ENCODE results near the gene SERPINB1.
A peak's percentile ranks its signal among the peaks of the same experiment; 100 is the strongest.

The SERPINB1 gene

DNA sequence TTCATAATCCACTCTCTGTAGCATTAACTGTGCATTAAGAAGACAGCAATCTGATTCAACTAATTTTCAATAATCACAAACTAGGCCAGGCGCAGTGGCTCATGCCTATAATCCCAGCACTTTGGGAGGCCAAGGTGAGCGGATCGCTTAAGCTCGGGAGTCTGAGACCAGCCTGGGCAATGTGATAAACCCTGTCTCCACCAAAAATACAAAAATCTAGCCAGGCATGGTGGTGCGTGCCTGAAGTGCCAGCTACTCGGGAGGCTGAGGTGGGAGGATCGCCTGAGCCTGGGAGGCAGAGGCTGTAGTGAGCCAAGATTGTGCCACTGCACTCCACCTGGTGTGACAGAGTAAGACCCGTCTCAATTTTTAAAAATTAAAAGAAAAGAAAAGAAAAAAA lies 32.0 kb upstream of the SERPINB1 start:
- CTCF ChIA-PET: no interaction called here
- H3K36me3 ChIP-seq (ENCODE audit: control insufficient read depth in 2 of 2, insufficient read depth in 1 of 2, low read length in 2 of 2): no peaks in the 10 kb centered on the region

DNA sequence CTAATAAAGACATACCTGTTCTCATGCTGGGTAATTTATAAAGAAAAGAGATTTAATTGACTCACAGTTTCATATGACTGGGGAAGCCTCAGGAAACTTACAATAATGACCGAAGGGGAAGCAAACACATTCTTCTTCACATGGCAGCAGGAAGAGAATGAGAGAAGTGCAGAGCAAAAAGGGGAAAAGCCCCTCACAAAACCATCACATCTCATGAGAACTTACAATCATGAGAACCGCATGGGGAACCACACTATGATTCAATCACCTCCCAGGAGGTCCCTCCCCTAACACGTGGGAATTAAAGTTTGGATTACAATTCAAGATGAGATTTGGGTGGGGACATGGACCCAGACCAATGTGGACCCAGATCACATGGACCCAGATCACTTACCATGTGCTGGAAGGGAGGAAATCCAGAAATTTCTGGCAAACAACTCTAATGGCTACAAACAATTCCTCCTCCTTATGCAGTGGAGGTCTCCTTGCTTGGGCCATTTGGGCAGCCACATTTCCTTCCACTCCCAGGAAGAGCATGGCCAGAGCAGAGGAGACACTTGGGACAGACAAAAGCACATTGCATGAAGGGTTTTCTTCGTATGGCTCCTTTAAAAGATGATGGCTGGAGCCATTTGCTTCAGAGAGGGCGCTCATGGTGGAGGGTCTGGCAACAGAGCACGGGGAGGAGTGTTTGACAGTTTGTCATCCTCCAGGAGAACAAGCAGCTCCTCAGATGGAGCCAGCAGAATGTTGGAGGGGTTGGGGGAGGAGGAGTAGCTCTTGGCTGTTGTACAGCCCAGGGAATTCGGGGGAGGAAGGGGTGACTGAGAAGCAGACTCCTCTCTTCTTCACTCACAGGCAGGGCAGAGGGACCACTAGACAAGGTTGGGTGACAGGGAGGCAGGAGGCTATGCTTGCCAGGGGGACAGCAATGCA lies 31.0 kb upstream of the SERPINB1 start:
- H3K27ac ChIP-seq (ENCODE audit: extremely low read depth, low read depth, low read length): no peak overlapping the region
- TF ChIP-seq KLF16 (tag by site-specific recombination; IDR thresholded peaks at IDR 0.05) (no peak), GLIS1 (tag by site-specific recombination; IDR thresholded peaks at IDR 0.05) (peak; percentile 15; the same call in 1 of the 2 replicates)
- no peaks in the 10 kb centered on the region for H3K9me3 ChIP-seq (ENCODE audit: control insufficient read depth, insufficient read depth, low read depth, low read length)
- no peaks in the 10 kb centered on the region for H3K36me3 ChIP-seq (ENCODE audit: control insufficient read depth in 2 of 2, insufficient read depth in 1 of 2, low read length in 2 of 2)
- CTCF ChIA-PET: no interaction called here
- POLR2A ChIA-PET: no interaction called here
- no peaks in the 10 kb centered on the region for H3K4me1 ChIP-seq (ENCODE audit: control insufficient read depth, insufficient read depth, low read length)
- no peak overlapping the region for H3K4me3 ChIP-seq (ENCODE audit: low read depth, low read length)

More for the DNA sequence above, 32.0 kb upstream of the SERPINB1 start:
- POLR2A ChIA-PET: no interaction called here
- no peak overlapping the region for H3K27ac ChIP-seq (ENCODE audit: extremely low read depth, low read depth, low read length)
- H3K4me1 ChIP-seq (ENCODE audit: control insufficient read depth, insufficient read depth, low read length): no peaks in the 10 kb centered on the region
- no peak overlapping the region for H3K4me3 ChIP-seq (ENCODE audit: low read depth, low read length)
- no peaks in the 10 kb centered on the region for H3K9me3 ChIP-seq (ENCODE audit: control insufficient read depth, insufficient read depth, low read depth, low read length)
- TF ChIP-seq ZBTB17 (tag by site-specific recombination; IDR thresholded peaks at IDR 0.05): no peak
- TF ChIP-seq BCL11B (tag by site-specific recombination; IDR thresholded peaks at IDR 0.05; ENCODE audit: low read depth): no peak
- no peak for TF ChIP-seq SP2 (tag by site-specific recombination; IDR thresholded peaks at IDR 0.05)
- TF ChIP-seq ZNF530 (tag by site-specific recombination; IDR thresholded peaks at IDR 0.05; ENCODE audit: low read depth): no peak
- TF ChIP-seq ZNF768 (tag by site-specific recombination; IDR thresholded peaks at IDR 0.05): no peak
- no peak for TF ChIP-seq ZNF223 (tag by site-specific recombination; IDR thresholded peaks at IDR 0.05)
- no peak for TF ChIP-seq ZNF658 (tag by site-specific recombination; IDR thresholded peaks at IDR 0.05)
- TF ChIP-seq, protein P1, sequence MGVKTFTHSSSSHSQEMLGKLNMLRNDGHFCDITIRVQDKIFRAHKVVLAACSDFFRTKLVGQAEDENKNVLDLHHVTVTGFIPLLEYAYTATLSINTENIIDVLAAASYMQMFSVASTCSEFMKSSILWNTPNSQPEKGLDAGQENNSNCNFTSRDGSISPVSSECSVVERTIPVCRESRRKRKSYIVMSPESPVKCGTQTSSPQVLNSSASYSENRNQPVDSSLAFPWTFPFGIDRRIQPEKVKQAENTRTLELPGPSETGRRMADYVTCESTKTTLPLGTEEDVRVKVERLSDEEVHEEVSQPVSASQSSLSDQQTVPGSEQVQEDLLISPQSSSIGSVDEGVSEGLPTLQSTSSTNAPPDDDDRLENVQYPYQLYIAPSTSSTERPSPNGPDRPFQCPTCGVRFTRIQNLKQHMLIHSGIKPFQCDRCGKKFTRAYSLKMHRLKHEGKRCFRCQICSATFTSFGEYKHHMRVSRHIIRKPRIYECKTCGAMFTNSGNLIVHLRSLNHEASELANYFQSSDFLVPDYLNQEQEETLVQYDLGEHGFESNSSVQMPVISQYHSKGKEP (tag by site-specific recombination; IDR thresholded peaks at IDR 0.05): no peak

DNA sequence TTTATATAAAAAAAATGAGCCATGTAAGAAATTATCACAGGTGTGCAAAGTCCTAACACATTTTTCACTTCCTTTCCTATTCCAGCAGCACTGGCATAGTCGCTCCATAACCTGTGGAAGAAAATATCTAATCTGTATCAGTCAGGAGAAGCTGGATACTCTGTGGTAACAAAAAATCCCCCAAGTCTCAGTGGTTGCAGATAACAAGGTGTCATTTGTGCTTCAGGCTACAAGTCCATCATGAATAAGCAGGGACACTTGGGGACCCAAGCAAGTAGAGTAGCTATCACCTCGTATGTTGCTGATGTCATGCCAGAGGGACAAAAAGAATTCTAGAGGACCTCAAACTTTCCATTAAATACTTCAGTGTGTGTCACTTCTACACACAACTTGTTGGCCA lies 30.3 kb upstream of the SERPINB1 start:
- TF ChIP-seq ZNF335 (tag by site-specific recombination; conservative IDR thresholded peaks at IDR 0.05): no peak
- no peak for TF ChIP-seq ZNF2 (tag by site-specific recombination; IDR thresholded peaks at IDR 0.05)
- no peak for TF ChIP-seq ZNF510 (tag by site-specific recombination; IDR thresholded peaks at IDR 0.05; ENCODE audit: insufficient replicate concordance)
- no peak for TF ChIP-seq ZNF473 (tag by site-specific recombination; IDR thresholded peaks at IDR 0.05)
- no peak for TF ChIP-seq ZNF701 (tag by site-specific recombination; IDR thresholded peaks at IDR 0.05)
- TF ChIP-seq ZNF433 (tag by site-specific recombination; IDR thresholded peaks at IDR 0.05; ENCODE audit: low read depth): no peak
- TF ChIP-seq, protein P2, sequence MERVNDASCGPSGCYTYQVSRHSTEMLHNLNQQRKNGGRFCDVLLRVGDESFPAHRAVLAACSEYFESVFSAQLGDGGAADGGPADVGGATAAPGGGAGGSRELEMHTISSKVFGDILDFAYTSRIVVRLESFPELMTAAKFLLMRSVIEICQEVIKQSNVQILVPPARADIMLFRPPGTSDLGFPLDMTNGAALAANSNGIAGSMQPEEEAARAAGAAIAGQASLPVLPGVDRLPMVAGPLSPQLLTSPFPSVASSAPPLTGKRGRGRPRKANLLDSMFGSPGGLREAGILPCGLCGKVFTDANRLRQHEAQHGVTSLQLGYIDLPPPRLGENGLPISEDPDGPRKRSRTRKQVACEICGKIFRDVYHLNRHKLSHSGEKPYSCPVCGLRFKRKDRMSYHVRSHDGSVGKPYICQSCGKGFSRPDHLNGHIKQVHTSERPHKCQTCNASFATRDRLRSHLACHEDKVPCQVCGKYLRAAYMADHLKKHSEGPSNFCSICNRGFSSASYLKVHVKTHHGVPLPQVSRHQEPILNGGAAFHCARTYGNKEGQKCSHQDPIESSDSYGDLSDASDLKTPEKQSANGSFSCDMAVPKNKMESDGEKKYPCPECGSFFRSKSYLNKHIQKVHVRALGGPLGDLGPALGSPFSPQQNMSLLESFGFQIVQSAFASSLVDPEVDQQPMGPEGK (tag by site-specific recombination; IDR thresholded peaks at IDR 0.05): no peak
- TF ChIP-seq ZNF785 (tag by site-specific recombination; IDR thresholded peaks at IDR 0.05): no peak
- no peak for TF ChIP-seq ZNF157 (tag by site-specific recombination; IDR thresholded peaks at IDR 0.05)
- no peak for TF ChIP-seq ZNF776 (tag by site-specific recombination; IDR thresholded peaks at IDR 0.05; ENCODE audit: borderline replicate concordance)
- no peak for TF ChIP-seq GLIS2 (tag by site-specific recombination; IDR thresholded peaks at IDR 0.05)
- TF ChIP-seq HOXD13 (CRISPR knock-in tag; IDR thresholded peaks at IDR 0.05; ENCODE audit: borderline replicate concordance): no peak
- TF ChIP-seq ZEB2 (tag by site-specific recombination; IDR thresholded peaks at IDR 0.05): no peak
- no peak for TF ChIP-seq ZNF132 (tag by site-specific recombination; IDR thresholded peaks at IDR 0.05; ENCODE audit: borderline replicate concordance)
- no peak for TF ChIP-seq ZNF324 (tag by site-specific recombination; IDR thresholded peaks at IDR 0.05)
- TF ChIP-seq ZNF140 (tag by site-specific recombination; IDR thresholded peaks at IDR 0.05): no peak
- no peak for TF ChIP-seq RBAK (tag by site-specific recombination; IDR thresholded peaks at IDR 0.05)
- no peak overlapping the region for H3K4me3 ChIP-seq (ENCODE audit: low read depth, low read length)
- ChIA-PET POLR2A (interaction anchor here (1.3 kb wide), 1 partner anchor 14 kb away, joined by 4 read pairs; no protein-coding TSS in a partner anchor), CTCF (interaction anchor here (1.6 kb wide), 1 partner anchor 25 kb away, joined by 8 read pairs; no protein-coding TSS in a partner anchor)
- H3K36me3 ChIP-seq (ENCODE audit: control insufficient read depth in 2 of 2, insufficient read depth in 1 of 2, low read length in 2 of 2): no peaks in the 10 kb centered on the region
- no peaks in the 10 kb centered on the region for H3K9me3 ChIP-seq (ENCODE audit: control insufficient read depth, insufficient read depth, low read depth, low read length)
- H3K4me1 ChIP-seq (ENCODE audit: control insufficient read depth, insufficient read depth, low read length): no peaks in the 10 kb centered on the region
- no peak overlapping the region for H3K27ac ChIP-seq (ENCODE audit: extremely low read depth, low read depth, low read length)
